ENCODE data around the gene BORA. TPM values are rescaled to one million over a fixed set of nuclear protein-coding genes. Genes with fewer than 3 reads are reported as not detected.

BORA gene
- total and polyA plus RNA-seq, 2 experiments from 2014 or later, result 12.0 to 23.9 TPM

DNA sequence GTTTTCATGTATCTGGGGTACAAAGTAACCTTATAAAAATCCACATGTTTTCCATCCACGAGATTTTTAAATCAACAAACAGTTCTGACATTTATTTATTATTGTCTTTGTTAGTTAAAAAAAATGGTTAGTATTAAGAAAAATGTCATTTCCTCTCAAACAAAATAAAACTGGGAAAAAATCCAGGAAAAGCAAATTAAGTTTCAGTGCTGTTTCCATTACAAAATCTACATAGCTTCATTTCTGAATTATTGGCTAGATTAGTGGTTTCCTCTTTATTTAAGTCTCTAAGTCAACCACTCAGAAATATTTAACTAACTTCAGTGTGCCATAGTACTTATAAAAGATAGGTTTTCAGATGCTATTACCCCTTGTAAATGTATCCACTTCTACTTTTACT, 49.4 kb upstream of the BORA start (continued):
- TF ChIP-seq, protein P1, sequence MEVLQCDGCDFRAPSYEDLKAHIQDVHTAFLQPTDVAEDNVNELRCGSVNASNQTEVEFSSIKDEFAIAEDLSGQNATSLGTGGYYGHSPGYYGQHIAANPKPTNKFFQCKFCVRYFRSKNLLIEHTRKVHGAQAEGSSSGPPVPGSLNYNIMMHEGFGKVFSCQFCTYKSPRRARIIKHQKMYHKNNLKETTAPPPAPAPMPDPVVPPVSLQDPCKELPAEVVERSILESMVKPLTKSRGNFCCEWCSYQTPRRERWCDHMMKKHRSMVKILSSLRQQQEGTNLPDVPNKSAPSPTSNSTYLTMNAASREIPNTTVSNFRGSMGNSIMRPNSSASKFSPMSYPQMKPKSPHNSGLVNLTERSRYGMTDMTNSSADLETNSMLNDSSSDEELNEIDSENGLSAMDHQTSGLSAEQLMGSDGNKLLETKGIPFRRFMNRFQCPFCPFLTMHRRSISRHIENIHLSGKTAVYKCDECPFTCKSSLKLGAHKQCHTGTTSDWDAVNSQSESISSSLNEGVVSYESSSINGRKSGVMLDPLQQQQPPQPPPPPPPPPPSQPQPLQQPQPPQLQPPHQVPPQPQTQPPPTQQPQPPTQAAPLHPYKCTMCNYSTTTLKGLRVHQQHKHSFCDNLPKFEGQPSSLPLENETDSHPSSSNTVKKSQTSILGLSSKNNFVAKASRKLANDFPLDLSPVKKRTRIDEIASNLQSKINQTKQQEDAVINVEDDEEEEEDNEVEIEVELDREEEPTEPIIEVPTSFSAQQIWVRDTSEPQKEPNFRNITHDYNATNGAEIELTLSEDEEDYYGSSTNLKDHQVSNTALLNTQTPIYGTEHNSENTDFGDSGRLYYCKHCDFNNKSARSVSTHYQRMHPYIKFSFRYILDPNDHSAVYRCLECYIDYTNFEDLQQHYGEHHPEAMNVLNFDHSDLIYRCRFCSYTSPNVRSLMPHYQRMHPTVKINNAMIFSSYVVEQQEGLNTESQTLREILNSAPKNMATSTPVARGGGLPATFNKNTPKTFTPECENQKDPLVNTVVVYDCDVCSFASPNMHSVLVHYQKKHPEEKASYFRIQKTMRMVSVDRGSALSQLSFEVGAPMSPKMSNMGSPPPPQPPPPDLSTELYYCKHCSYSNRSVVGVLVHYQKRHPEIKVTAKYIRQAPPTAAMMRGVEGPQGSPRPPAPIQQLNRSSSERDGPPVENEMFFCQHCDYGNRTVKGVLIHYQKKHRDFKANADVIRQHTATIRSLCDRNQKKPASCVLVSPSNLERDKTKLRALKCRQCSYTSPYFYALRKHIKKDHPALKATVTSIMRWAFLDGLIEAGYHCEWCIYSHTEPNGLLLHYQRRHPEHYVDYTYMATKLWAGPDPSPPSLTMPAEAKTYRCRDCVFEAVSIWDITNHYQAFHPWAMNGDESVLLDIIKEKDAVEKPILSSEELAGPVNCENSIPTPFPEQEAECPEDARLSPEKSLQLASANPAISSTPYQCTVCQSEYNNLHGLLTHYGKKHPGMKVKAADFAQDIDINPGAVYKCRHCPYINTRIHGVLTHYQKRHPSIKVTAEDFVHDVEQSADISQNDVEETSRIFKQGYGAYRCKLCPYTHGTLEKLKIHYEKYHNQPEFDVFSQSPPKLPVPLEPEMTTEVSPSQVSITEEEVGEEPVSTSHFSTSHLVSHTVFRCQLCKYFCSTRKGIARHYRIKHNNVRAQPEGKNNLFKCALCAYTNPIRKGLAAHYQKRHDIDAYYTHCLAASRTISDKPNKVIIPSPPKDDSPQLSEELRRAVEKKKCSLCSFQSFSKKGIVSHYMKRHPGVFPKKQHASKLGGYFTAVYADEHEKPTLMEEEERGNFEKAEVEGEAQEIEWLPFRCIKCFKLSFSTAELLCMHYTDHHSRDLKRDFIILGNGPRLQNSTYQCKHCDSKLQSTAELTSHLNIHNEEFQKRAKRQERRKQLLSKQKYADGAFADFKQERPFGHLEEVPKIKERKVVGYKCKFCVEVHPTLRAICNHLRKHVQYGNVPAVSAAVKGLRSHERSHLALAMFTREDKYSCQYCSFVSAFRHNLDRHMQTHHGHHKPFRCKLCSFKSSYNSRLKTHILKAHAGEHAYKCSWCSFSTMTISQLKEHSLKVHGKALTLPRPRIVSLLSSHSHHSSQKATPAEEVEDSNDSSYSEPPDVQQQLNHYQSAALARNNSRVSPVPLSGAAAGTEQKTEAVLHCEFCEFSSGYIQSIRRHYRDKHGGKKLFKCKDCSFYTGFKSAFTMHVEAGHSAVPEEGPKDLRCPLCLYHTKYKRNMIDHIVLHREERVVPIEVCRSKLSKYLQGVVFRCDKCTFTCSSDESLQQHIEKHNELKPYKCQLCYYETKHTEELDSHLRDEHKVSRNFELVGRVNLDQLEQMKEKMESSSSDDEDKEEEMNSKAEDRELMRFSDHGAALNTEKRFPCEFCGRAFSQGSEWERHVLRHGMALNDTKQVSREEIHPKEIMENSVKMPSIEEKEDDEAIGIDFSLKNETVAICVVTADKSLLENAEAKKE (CRISPR knock-in tag; IDR thresholded peaks at IDR 0.05), result no peak
- TF ChIP-seq ZNF114 (CRISPR knock-in tag; IDR thresholded peaks at IDR 0.05), result no peak
- TF ChIP-seq CREB1 (CRISPR knock-in tag; IDR thresholded peaks at IDR 0.05; ENCODE audit: low read depth), result no peak
- TF ChIP-seq EZH2 (IDR thresholded peaks at IDR 0.05; ENCODE audit: low read depth, unreplicated experiment), result no peak
- TF ChIP-seq JUNB (IDR thresholded peaks at IDR 0.05; ENCODE audit: unreplicated experiment), result no peak
- TF ChIP-seq, protein P2, sequence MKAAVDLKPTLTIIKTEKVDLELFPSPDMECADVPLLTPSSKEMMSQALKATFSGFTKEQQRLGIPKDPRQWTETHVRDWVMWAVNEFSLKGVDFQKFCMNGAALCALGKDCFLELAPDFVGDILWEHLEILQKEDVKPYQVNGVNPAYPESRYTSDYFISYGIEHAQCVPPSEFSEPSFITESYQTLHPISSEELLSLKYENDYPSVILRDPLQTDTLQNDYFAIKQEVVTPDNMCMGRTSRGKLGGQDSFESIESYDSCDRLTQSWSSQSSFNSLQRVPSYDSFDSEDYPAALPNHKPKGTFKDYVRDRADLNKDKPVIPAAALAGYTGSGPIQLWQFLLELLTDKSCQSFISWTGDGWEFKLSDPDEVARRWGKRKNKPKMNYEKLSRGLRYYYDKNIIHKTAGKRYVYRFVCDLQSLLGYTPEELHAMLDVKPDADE (IDR thresholded peaks at IDR 0.05), result no peak
- no peak for TF ChIP-seq POLR2AphosphoS5 (IDR thresholded peaks at IDR 0.05; ENCODE audit: low read depth)
- no peak for TF ChIP-seq NANOG (IDR thresholded peaks at IDR 0.05; ENCODE audit: borderline replicate concordance)
- no peak for TF ChIP-seq STAT1 (IDR thresholded peaks at IDR 0.05; ENCODE audit: unreplicated experiment)

DNA sequence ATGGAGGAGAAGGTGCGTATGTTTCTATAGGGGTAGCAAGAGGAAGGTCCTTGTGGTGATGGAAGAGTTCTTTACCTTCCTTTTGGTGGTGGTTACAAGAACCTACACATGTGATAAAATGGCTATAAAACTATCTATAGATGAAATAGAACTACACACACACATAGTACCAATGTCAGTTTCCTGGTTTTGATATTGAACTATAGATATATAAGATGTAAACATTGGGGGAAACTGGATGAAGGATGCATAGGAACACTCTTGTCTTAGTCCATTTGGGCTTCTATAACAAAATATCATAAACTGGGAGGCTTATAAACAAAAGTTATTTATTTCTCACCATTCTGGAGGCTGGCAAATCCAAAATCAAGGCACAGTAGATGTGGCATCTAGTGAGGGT, 47.4 kb upstream of the BORA start:
- ATAC-seq, result no peak
- Histone ChIP-seq H3K36me3 (ENCODE audit: insufficient read depth) (no peaks in the 10 kb centered on the region), H3F3A (replicated peaks; ENCODE audit: low read depth) (no peaks in the 10 kb centered on the region)
- TF ChIP-seq CREB1 (CRISPR knock-in tag; IDR thresholded peaks at IDR 0.05; ENCODE audit: low read depth) (no peak), ZNF331 (CRISPR knock-in tag; IDR thresholded peaks at IDR 0.05; ENCODE audit: low read depth) (no peak), STAT1 (IDR thresholded peaks at IDR 0.05; ENCODE audit: unreplicated experiment) (no peak), EZH2 (IDR thresholded peaks at IDR 0.05; ENCODE audit: low read depth, unreplicated experiment) (no peak), NANOG (IDR thresholded peaks at IDR 0.05; ENCODE audit: borderline replicate concordance) (no peak)
- TF ChIP-seq, protein P3, sequence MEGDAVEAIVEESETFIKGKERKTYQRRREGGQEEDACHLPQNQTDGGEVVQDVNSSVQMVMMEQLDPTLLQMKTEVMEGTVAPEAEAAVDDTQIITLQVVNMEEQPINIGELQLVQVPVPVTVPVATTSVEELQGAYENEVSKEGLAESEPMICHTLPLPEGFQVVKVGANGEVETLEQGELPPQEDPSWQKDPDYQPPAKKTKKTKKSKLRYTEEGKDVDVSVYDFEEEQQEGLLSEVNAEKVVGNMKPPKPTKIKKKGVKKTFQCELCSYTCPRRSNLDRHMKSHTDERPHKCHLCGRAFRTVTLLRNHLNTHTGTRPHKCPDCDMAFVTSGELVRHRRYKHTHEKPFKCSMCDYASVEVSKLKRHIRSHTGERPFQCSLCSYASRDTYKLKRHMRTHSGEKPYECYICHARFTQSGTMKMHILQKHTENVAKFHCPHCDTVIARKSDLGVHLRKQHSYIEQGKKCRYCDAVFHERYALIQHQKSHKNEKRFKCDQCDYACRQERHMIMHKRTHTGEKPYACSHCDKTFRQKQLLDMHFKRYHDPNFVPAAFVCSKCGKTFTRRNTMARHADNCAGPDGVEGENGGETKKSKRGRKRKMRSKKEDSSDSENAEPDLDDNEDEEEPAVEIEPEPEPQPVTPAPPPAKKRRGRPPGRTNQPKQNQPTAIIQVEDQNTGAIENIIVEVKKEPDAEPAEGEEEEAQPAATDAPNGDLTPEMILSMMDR (conservative IDR thresholded peaks at IDR 0.05; ENCODE audit: low read depth in 2 of 2), result no peak
- TF ChIP-seq, protein P2 (IDR thresholded peaks at IDR 0.05), result no peak

More for the DNA sequence above, 47.4 kb upstream of the BORA start:
- Mint-ChIP-seq H3K27ac (no peak overlapping the region), H3K9me3 (no peaks in the 10 kb centered on the region; the same call in 2 of the 3 replicates), H3K4me1 (peaks cover 5% of the 10 kb centered on the region), H3K4me3 (no peak overlapping the region), H3K36me3 (ENCODE audit: low read depth) (no peaks in the 10 kb centered on the region), H3K27me3 (ENCODE audit: insufficient read depth, low read depth, poor library complexity) (no peaks in the 10 kb centered on the region)
- Histone ChIP-seq H3K27me3 (ENCODE audit: insufficient read depth) (no peaks in the 10 kb centered on the region), H2AFZ (no peak overlapping the region), H4K20me1 (replicated peaks; ENCODE audit: insufficient read depth) (no peaks in the 10 kb centered on the region), H3K27ac (ENCODE audit: low read depth) (no peak overlapping the region), H3K4me1 (ENCODE audit: insufficient read depth) (no peaks in the 10 kb centered on the region), H3K79me2 (replicated peaks; ENCODE audit: insufficient read depth) (no peaks in the 10 kb centered on the region), H3K4me3 (no peak overlapping the region), H3K9me2 (ENCODE audit: insufficient read depth) (no peaks in the 10 kb centered on the region), H3K4me2 (no peak overlapping the region)
- no peak for DNase-seq (ENCODE audit: low spot score)
